Measurements from ENCODE around the gene MEP1A. TPM values are rescaled to one million over a fixed set of nuclear protein-coding genes. Genes with fewer than 3 reads are reported as not detected.

The MEP1A gene
- total and polyA plus RNA-seq, 2 of the 13 experiments (the other 11 are each of a cell fraction or from before 2014, with no cell fraction given) = 0.24 to 0.83 TPM

- Histone ChIP-seq H3K4me3 (replicated peaks in 1 of 3; ENCODE audit: insufficient read depth in 1 of 3, low read depth in 2 of 3, low read length in 3 of 3) (no peak overlapping the region), H3K27ac (ENCODE audit: extremely low read length, insufficient read depth, low read length) (no peak overlapping the region), H3K79me2 (ENCODE audit: insufficient read depth, low read length) (no peaks in the 10 kb centered on the region), H3K9me3 (ENCODE audit: low read length) (peaks cover 4% of the 10 kb centered on the region; the same call in 1 of the 2 replicates), H4K20me1 (ENCODE audit: insufficient read depth, low read length) (no peaks in the 10 kb centered on the region), H3K4me1 (ENCODE audit: insufficient read depth, low read length) (peaks cover 9% of the 10 kb centered on the region), H3K27me3 (ENCODE audit: control insufficient read depth in 1 of 2, insufficient read depth in 2 of 2, low read length in 2 of 2) (peaks cover 0 to 10% of the 10 kb centered on the region in 2 experiments; a peak in 1 of 5 replicates), H2AFZ (ENCODE audit: low read length) (no peak overlapping the region), H3K36me3 (replicated peaks in 1 of 2; ENCODE audit: control insufficient read depth in 1 of 2, insufficient read depth in 2 of 2, low read length in 2 of 2) (no peaks in the 10 kb centered on the region), H3K9ac (ENCODE audit: insufficient read depth, low read depth, low read length) (no peak overlapping the region), H3K4me2 (ENCODE audit: low read depth, low read length) (no peak overlapping the region)
- DNase-seq (ENCODE audit: low spot score) = no peak
- BruUV-seq (replicated peaks) = no TSS peak
- ATAC-seq = no peak
- intact Hi-C loops (cut with micrococcal nuclease; ENCODE audit: unreplicated experiment) = loop anchor here (1.0 to 5.0 kb wide), 5 partner anchors 142 to 461 kb away; no protein-coding TSS in a partner anchor
- POLR2A ChIA-PET = interaction anchor here (1.0 to 1.4 kb wide), 2 partner anchors 227 to 629 kb away, joined by 3 to 4 read pairs; partner anchors contain the start of gene CD2AP
- WGBS (ENCODE audit: low lambda C conversion rate) = 68% methylated on average over 5 of the region's 5 CpGs
- in situ Hi-C loops (cut with HindIII; ENCODE audit: extremely low pct_ligation_motif_present, low pct_unique_long_range_greater_than_20kb) = no loop called here
- CTCF ChIA-PET (ENCODE audit: low intra/inter-chr PET ratio, low total read pairs) = interaction anchor here (1.5 to 1.6 kb wide), 3 partner anchors 141 to 460 kb away, joined by 7 to 12 read pairs (median 9); partner anchors contain the start of gene TNFRSF21
- FAIRE-seq = no peak
- TF ChIP-seq THRA (CRISPR knock-in tag; IDR thresholded peaks at IDR 0.05; ENCODE audit: borderline replicate concordance) (no peak), ZNF143 (CRISPR knock-in tag; IDR thresholded peaks at IDR 0.05) (no peak), RCOR2 (CRISPR knock-in tag; IDR thresholded peaks at IDR 0.05) (no peak), AFF4 (CRISPR knock-in tag; IDR thresholded peaks at IDR 0.05) (no peak), ZNF850 (CRISPR knock-in tag; conservative IDR thresholded peaks at IDR 0.05) (no peak), RORA (CRISPR knock-in tag; IDR thresholded peaks at IDR 0.05) (no peak), TOPORS (CRISPR knock-in tag; IDR thresholded peaks at IDR 0.05) (0 out of 2 replicates have a peak, but pooled peaks have one; percentile 2), HOXA5 (CRISPR knock-in tag; IDR thresholded peaks at IDR 0.05) (0 out of 2 replicates have a peak, but pooled peaks have one; percentile 5), TCF7L2 (IDR thresholded peaks at IDR 0.05; ENCODE audit: low read depth, low read length) (no peak), MYPOP (CRISPR knock-in tag; IDR thresholded peaks at IDR 0.05) (no peak), ZNF660 (CRISPR knock-in tag; IDR thresholded peaks at IDR 0.05; ENCODE audit: borderline replicate concordance, low read depth) (no peak), FOSL1 (CRISPR knock-in tag; IDR thresholded peaks at IDR 0.05; ENCODE audit: borderline replicate concordance) (no peak)
These were observed 56.1 kb downstream of the MEP1A start for GRCh38 chr6:46849361-46849690.

Data from HepG2 (cell line).